AG10803 (cell line): ENCODE data around the gene PARM1.

Experiments used
- DNase-seq: peaks from one replicate; pipeline ENCODE4 v3.0.0; 2010; ENCODE audit warnings: low read depth
- H3K4me3 ChIP-seq: 2 replicates; pipeline ENCODE4 v1.5.1; 2011; ENCODE audit warnings: mild to moderate bottlenecking, low read length, control low read depth
- TF ChIP-seq, protein P1 (sequence below): conservative IDR thresholded peaks from 2 replicates; pipeline ENCODE4 v1.5.1; 2011; ENCODE audit warnings: mild to moderate bottlenecking, low read length, control low read depth, inconsistent platforms

Gene PARM1

DNA sequence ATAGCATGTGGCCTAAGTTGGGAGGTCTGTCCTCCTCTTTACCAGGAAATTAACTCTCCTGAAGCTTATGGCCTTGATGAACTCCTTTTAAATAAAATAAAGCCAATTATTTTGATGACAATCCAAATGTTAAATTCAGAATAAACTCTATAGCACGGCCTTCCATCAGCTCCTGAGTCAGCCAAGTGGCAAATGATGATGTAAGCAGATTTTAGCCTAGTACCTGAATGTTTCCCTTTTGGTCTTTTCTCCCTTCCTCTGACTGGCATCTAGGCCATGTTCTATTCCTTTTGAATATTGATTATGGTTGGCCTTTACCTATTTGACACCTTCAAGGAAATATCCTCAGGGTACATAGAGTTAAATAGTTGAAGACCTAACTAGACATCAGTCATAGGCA lies 76.2 kb downstream of the PARM1 start:
- H3K4me3 ChIP-seq: no peak overlapping the region
- TF ChIP-seq, protein P1, sequence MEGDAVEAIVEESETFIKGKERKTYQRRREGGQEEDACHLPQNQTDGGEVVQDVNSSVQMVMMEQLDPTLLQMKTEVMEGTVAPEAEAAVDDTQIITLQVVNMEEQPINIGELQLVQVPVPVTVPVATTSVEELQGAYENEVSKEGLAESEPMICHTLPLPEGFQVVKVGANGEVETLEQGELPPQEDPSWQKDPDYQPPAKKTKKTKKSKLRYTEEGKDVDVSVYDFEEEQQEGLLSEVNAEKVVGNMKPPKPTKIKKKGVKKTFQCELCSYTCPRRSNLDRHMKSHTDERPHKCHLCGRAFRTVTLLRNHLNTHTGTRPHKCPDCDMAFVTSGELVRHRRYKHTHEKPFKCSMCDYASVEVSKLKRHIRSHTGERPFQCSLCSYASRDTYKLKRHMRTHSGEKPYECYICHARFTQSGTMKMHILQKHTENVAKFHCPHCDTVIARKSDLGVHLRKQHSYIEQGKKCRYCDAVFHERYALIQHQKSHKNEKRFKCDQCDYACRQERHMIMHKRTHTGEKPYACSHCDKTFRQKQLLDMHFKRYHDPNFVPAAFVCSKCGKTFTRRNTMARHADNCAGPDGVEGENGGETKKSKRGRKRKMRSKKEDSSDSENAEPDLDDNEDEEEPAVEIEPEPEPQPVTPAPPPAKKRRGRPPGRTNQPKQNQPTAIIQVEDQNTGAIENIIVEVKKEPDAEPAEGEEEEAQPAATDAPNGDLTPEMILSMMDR: no peak
- DNase-seq: no peak

DNA sequence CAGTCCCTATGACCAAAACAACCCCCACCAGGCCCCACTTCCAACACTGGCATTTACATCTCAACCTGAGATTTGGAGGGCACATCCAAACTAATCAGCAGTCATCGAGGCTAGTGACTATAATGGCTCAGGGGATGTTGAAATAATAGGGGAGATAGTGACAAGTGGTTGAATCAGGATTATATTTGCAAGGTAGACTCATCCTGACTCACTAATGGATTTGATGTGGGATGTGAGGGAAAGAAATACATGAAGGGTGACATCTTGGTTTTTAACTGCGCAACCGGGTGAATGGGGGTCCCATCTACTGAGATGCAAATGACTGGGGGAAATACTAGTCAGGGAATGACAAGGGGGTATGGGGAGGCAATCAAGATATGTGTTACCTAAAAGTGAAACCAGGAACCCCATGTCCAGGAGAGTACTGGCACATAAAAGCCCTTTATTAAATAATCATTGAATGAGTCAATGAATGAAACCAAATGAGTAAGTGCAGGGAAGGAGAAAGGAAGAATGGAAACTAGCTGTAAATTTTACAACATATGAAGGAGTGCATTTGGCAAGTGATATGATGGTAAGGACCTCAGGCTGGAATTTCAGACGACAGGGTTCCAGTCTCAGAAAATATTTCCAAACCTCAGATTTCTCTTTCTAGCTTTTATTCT lies 78.3 kb downstream of the PARM1 start:
- TF ChIP-seq, protein P1: no peak
- H3K4me3 ChIP-seq: no peak overlapping the region
- DNase-seq: no peak

DNA sequence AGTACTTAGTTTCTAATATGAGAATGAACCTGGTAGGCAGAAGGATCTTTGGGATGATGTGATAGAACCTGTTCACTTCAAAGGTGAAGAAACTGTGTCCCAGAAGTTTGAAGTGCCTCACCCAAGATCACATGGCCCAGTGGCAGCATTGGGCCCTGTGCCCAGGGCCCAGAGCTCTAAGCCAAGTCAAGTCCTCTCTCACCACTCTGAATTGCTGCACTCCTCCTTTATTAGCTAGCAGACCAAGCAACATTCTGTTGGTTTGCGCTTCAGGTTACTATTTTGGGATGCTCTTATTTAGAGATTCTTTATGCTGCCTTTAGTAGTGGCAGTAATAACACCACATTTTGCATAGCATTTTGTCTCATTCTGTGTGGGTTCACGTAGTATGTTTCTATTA lies 82.7 kb downstream of the PARM1 start:
- H3K4me3 ChIP-seq: no peak overlapping the region
- no peak for DNase-seq
- TF ChIP-seq, protein P1: no peak

DNA sequence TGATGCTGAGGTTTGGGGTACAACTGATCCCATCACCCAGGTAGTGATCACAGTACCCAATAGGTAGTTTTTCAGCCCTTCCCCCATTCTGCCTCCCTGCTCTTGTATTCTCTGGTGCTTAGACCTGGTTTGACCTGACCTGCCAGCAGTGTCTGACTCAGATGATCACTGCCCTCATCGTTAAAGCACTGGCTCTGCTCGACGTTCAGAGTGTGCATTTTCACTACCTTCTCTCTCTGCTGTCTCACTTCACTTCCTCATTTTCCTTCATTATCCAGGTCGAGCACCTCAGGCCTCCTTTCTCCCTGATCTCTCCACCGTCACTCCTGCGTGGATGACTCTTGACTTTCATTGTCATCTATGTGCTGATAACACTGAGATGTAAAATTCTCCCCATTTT lies 83.6 kb downstream of the PARM1 start:
- TF ChIP-seq, protein P1: no peak
- DNase-seq: no peak
- no peak overlapping the region for H3K4me3 ChIP-seq

DNA sequence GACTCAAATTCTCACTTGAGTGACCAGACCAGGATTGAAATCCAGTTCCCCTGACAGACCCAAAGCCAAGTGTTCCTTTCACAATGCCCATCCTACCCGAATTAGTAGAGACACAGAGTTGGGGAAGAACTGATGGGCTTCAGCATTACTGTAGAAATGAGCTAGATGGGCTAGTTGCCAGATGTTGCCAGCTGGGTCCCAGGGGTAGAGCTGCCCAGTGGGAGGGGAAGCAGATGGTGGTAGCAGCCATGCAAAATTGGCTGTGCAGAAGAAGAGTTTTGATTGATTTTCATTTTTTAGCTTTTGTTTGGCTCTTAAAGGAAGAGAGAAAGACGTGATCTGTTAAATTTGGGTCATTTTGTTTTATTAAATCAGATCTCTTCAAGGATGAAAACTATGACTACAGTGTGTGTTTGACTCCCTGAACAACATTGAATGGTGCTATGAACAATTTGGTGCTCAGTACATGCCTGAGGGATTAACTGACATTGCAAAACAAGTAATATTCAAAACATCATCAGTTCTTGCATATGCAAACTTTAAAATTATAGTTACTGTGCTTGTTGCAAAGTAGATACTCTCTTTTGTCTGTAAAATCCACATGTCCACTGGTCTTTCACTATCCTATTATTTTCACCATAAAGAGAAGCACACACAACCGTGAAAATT lies 86.0 kb downstream of the PARM1 start:
- DNase-seq: no peak
- TF ChIP-seq, protein P1: no peak
- no peak overlapping the region for H3K4me3 ChIP-seq

DNA sequence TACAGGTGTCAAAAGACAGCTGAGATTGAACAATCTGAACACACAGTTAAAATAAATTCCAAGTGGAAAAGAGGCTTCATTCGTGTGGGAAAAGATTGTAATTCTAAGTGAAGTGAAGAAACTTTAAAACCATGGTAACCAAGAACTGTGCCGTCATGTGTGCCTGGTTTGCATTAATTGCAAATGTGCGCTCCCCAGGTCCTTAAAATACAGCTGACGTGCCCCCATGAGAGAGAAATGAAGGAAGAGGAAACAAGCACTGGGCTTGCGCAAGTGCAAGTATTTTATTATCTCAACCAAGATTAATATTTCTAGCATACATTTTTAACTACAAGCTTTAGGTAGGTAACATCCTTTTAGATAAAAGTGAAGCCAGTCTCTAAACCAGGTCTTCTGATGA lies 92.5 kb downstream of the PARM1 start:
- no peak for DNase-seq
- H3K4me3 ChIP-seq: no peak overlapping the region

More for the DNA sequence above, 92.5 kb downstream of the PARM1 start:
- TF ChIP-seq, protein P1: no peak
